ENCODE measurements around the gene CDC42BPA.

DNA sequence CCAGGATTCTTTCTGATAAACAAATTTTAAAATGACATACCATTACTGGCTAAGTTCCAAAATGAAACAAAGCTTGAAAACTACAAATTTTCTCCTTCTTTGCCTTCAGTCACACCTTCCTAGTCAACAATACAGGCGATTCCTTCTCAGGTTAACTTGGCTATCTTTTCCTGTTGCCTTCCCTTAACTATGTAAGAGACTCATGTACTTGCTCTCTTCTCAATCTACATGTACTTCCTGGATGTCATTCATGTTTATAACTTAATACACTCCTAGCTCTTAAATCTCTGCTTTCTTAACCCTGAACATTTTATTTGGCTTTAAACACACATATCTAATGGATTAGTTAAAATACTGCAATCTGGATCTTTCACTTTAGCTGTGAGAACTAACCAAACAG is 281.2 kb downstream of the CDC42BPA start:
- TF ChIP-seq EZH2 (IDR thresholded peaks at IDR 0.05; ENCODE audit: insufficient read depth, poor library complexity, severe bottlenecking), result no peak
- TF ChIP-seq EZH2phosphoT487 (IDR thresholded peaks at IDR 0.05; ENCODE audit: insufficient read depth, low read depth), result no peak

Data from GM23248 (cell line).